ENCODE data around the gene TAP2. TPM values are rescaled to one million over a fixed set of nuclear protein-coding genes. Genes with fewer than 3 reads are reported as not detected.

Gene TAP2
- polyA plus RNA-seq, 1 donor from 2014 or later: 1.2 TPM

DNA sequence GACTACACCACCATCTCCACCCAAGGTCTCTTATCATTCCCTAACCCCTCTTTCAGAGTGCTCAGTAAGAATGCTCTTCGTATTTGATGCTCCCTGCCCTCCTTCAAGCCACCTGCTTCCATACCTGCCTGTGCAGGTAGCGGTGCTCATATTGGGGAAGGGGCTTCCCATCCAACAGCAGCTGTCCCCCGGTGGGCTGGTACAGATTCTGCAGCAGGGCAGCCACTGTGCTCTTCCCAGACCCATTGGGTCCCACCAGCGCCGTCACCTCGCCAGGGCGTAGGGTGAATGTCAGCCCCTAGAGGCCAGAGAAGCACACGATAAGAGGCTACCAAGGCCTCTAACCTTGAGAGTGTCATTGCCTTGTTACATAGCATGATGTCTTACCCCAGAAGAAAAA, 9.3 kb upstream of the TAP2 start:
- no peak for TF ChIP-seq EP300 (conservative IDR thresholded peaks at IDR 0.05; ENCODE audit: poor library complexity, severe bottlenecking)
- TF ChIP-seq, protein P1, sequence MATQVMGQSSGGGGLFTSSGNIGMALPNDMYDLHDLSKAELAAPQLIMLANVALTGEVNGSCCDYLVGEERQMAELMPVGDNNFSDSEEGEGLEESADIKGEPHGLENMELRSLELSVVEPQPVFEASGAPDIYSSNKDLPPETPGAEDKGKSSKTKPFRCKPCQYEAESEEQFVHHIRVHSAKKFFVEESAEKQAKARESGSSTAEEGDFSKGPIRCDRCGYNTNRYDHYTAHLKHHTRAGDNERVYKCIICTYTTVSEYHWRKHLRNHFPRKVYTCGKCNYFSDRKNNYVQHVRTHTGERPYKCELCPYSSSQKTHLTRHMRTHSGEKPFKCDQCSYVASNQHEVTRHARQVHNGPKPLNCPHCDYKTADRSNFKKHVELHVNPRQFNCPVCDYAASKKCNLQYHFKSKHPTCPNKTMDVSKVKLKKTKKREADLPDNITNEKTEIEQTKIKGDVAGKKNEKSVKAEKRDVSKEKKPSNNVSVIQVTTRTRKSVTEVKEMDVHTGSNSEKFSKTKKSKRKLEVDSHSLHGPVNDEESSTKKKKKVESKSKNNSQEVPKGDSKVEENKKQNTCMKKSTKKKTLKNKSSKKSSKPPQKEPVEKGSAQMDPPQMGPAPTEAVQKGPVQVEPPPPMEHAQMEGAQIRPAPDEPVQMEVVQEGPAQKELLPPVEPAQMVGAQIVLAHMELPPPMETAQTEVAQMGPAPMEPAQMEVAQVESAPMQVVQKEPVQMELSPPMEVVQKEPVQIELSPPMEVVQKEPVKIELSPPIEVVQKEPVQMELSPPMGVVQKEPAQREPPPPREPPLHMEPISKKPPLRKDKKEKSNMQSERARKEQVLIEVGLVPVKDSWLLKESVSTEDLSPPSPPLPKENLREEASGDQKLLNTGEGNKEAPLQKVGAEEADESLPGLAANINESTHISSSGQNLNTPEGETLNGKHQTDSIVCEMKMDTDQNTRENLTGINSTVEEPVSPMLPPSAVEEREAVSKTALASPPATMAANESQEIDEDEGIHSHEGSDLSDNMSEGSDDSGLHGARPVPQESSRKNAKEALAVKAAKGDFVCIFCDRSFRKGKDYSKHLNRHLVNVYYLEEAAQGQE (IDR thresholded peaks at IDR 0.05; ENCODE audit: borderline replicate concordance): no peak
- TF ChIP-seq MXI1 (conservative IDR thresholded peaks at IDR 0.05; ENCODE audit: poor library complexity, severe bottlenecking): no peak

DNA sequence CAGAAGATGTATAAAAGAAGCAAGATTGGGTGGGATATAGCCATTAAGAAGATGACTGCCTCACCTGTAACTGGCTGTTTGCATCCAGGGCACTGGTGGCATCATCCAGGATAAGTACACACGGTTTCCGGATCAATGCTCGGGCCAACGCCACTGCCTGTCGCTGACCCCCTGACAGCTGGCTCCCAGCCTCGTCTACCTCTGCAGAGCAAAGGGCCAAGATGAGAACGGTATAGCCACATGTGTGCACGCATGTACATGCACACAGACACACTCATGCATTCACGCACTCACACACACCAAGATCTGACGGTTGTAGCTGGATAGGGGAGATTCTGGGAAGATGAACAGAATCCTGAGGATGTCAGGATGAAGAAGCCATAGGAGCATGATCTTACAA, 8.5 kb upstream of the TAP2 start:
- H3K9ac ChIP-seq (ENCODE audit: low read length): no peak overlapping the region
- no peaks in the 10 kb centered on the region for H4K20me1 ChIP-seq (ENCODE audit: insufficient read depth)
- H2AFZ ChIP-seq (ENCODE audit: low read depth, low read length): no peak overlapping the region
- H3K27ac ChIP-seq (ENCODE audit: low read length): no peak overlapping the region
- no peaks in the 10 kb centered on the region for H3F3A ChIP-seq (ENCODE audit: insufficient read depth, low read length, poor library complexity, severe bottlenecking)
- H3K36me3 ChIP-seq (ENCODE audit: insufficient read depth, low read length): no peaks in the 10 kb centered on the region
- H3K9me2 ChIP-seq (ENCODE audit: insufficient read depth, low read length): no peaks in the 10 kb centered on the region
- no peaks in the 10 kb centered on the region for H3K79me2 ChIP-seq (replicated peaks; ENCODE audit: insufficient read depth, low read length)
- H3K9me3 ChIP-seq (ENCODE audit: low read length): no peaks in the 10 kb centered on the region
- no peak overlapping the region for H3K4me3 ChIP-seq (ENCODE audit: low read length)
- H3K27me3 ChIP-seq (ENCODE audit: insufficient read depth, low read depth, low read length): peaks cover 58% of the 10 kb centered on the region
- TF ChIP-seq TAF1 (IDR thresholded peaks at IDR 0.05; ENCODE audit: low read depth) (no peak), RAD21 (conservative IDR thresholded peaks at IDR 0.05) (no peak), EP300 (conservative IDR thresholded peaks at IDR 0.05; ENCODE audit: poor library complexity, severe bottlenecking) (no peak)
- no peak overlapping the region for H3K4me2 ChIP-seq (ENCODE audit: low read length)

More for the DNA sequence above, 9.3 kb upstream of the TAP2 start:
- no peaks in the 10 kb centered on the region for H4K20me1 ChIP-seq (ENCODE audit: insufficient read depth)
- no peaks in the 10 kb centered on the region for H3K36me3 ChIP-seq (ENCODE audit: insufficient read depth, low read length)
- H3F3A ChIP-seq (ENCODE audit: insufficient read depth, low read length, poor library complexity, severe bottlenecking): no peaks in the 10 kb centered on the region
- peaks cover 58% of the 10 kb centered on the region for H3K27me3 ChIP-seq (ENCODE audit: insufficient read depth, low read depth, low read length)
- no peak overlapping the region for H3K9ac ChIP-seq (ENCODE audit: low read length)
- H3K4me2 ChIP-seq (ENCODE audit: low read length): no peak overlapping the region
- H3K79me2 ChIP-seq (replicated peaks; ENCODE audit: insufficient read depth, low read length): no peaks in the 10 kb centered on the region
- no peak overlapping the region for H3K4me3 ChIP-seq (ENCODE audit: low read length)
- H3K9me3 ChIP-seq (ENCODE audit: low read length): no peaks in the 10 kb centered on the region
- H3K9me2 ChIP-seq (ENCODE audit: insufficient read depth, low read length): no peaks in the 10 kb centered on the region
- no peak overlapping the region for H2AFZ ChIP-seq (ENCODE audit: low read depth, low read length)
- no peak overlapping the region for H3K27ac ChIP-seq (ENCODE audit: low read length)

DNA sequence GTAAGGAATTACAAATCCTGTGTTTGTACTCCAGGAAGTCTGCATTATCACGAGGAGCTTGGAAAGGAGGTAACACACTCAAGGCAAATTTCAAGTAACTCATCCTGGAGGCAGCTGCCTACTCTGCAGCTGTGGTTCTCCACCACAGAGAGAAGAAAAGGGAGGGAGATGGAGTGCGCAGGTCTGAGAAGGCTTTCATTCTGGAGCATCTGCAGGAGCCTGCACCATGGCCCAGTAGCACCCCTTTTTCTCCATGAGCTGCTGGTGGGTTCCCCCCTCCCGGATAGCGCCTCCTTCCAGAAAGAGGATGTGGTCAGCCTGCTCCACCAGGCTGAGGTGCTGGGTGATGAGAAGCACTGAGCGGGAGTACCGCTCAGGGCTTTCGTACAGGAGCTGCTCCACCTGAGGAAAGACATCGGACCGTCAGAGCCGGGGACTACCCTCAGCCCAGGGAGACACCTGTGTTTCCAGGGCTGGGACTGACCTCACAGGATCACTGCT, 6.9 kb upstream of the TAP2 start:
- Histone ChIP-seq H3K27ac (ENCODE audit: low read length) (no peak overlapping the region), H3K4me2 (ENCODE audit: low read length) (no peak overlapping the region), H3K9ac (ENCODE audit: low read length) (no peak overlapping the region), H3K79me2 (replicated peaks; ENCODE audit: insufficient read depth, low read length) (no peaks in the 10 kb centered on the region), H3K9me2 (ENCODE audit: insufficient read depth, low read length) (no peaks in the 10 kb centered on the region), H3K36me3 (ENCODE audit: insufficient read depth, low read length) (no peaks in the 10 kb centered on the region), H3F3A (ENCODE audit: insufficient read depth, low read length, poor library complexity, severe bottlenecking) (no peaks in the 10 kb centered on the region), H4K20me1 (ENCODE audit: insufficient read depth) (no peaks in the 10 kb centered on the region), H2AFZ (ENCODE audit: low read depth, low read length) (no peak overlapping the region), H3K4me3 (ENCODE audit: low read length) (no peak overlapping the region), H3K9me3 (ENCODE audit: low read length) (no peaks in the 10 kb centered on the region), H3K27me3 (ENCODE audit: insufficient read depth, low read depth, low read length) (peaks cover 45% of the 10 kb centered on the region)
- TF ChIP-seq CTCF (IDR thresholded peaks at IDR 0.05; ENCODE audit: poor library complexity, severe bottlenecking): no peak
- no peak for TF ChIP-seq RAD21 (conservative IDR thresholded peaks at IDR 0.05)
- no peak for TF ChIP-seq SMC3 (conservative IDR thresholded peaks at IDR 0.05; ENCODE audit: poor library complexity)
- TF ChIP-seq MXI1 (conservative IDR thresholded peaks at IDR 0.05; ENCODE audit: poor library complexity, severe bottlenecking): no peak
- TF ChIP-seq EZH2 (IDR thresholded peaks at IDR 0.05; ENCODE audit: borderline replicate concordance, insufficient read depth, low read length, poor library complexity, severe bottlenecking): no peak
- no peak for TF ChIP-seq TAF1 (IDR thresholded peaks at IDR 0.05; ENCODE audit: low read depth)
- no peak for TF ChIP-seq EP300 (conservative IDR thresholded peaks at IDR 0.05; ENCODE audit: poor library complexity, severe bottlenecking)
- TF ChIP-seq, protein P1 (IDR thresholded peaks at IDR 0.05; ENCODE audit: borderline replicate concordance): no peak
- no peak for TF ChIP-seq POLR2AphosphoS5 (IDR thresholded peaks at IDR 0.05)
